Measurements from ENCODE around the gene AKNA.

AKNA gene

DNA sequence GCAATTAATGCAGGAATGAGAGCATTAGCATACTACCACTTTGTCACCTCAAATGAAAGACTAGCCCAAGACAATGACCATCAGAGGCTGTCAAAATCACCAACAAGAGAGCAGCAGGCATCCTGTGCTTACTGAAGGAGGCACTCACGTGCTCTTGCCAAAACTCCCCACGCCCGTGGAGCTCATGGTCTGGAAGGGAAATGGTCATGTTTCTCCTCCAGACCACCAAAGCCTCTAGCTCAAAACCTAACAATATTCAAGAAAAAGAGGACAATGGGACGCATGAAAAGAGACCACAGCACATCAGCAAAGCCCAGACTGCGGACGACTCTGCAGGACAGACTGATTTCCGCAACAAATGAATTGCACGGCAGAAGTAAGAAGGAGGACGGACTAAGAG lies 12.8 kb downstream of the AKNA start:
- no peak overlapping the region for H3K4me3 ChIP-seq (ENCODE audit: low read depth, low read length)
- no peak for DNase-seq (ENCODE audit: low read depth, low spot score)
- POLR2A ChIA-PET: no interaction called here
- CTCF ChIA-PET: interaction anchor here (0.9 kb wide), 1 partner anchor 36 kb away, joined by 3 read pairs; no protein-coding TSS in a partner anchor
- TF ChIP-seq, protein P1, sequence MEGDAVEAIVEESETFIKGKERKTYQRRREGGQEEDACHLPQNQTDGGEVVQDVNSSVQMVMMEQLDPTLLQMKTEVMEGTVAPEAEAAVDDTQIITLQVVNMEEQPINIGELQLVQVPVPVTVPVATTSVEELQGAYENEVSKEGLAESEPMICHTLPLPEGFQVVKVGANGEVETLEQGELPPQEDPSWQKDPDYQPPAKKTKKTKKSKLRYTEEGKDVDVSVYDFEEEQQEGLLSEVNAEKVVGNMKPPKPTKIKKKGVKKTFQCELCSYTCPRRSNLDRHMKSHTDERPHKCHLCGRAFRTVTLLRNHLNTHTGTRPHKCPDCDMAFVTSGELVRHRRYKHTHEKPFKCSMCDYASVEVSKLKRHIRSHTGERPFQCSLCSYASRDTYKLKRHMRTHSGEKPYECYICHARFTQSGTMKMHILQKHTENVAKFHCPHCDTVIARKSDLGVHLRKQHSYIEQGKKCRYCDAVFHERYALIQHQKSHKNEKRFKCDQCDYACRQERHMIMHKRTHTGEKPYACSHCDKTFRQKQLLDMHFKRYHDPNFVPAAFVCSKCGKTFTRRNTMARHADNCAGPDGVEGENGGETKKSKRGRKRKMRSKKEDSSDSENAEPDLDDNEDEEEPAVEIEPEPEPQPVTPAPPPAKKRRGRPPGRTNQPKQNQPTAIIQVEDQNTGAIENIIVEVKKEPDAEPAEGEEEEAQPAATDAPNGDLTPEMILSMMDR (IDR thresholded peaks at IDR 0.05; ENCODE audit: insufficient read depth, low read length, missing control alignments): no peak

DNA sequence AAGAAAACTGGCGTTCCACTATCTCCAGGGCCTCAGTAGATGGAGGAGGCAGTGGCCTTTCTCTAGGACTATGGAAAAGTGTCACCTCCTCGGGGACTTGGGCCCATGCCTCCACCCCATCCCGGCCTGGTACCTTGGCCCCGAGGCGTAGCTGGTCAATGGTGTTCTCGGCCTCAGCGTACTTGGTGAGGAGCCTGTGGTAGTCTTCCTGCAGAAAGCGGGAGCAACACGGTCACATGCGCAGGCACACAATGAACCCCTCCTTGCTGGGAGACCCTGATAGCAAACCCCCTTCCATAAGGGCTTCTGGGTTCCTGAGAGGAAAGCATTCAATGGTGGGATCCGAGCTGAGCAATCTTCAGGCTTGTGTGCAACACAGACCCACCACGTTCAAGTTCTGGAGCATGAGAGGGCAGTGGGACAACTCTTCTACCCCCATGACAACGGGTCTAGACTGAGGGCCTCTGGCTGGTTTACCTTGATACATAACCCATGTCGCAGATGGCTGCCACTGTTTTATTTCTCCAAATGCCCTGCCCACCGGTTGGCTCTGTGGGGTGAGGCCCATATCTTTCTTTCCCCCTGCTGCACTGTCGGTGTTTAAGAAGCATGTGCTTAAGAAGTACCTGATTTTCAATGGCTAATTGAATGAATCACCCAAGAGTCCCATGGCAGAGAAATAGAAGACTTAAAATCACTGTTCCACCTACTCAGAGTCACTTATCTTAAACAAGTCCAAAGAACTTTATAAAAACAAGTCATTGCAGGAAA lies 13.6 kb downstream of the AKNA start:
- TF ChIP-seq, protein P1 (IDR thresholded peaks at IDR 0.05; ENCODE audit: insufficient read depth, low read length, missing control alignments): no peak
- ChIA-PET POLR2A (no interaction called here), CTCF (interaction anchor here (0.9 kb wide), 1 partner anchor 35 kb away, joined by 3 read pairs; no protein-coding TSS in a partner anchor)
- H3K4me3 ChIP-seq (ENCODE audit: low read depth, low read length): no peak overlapping the region
- DNase-seq (ENCODE audit: low read depth, low spot score): no peak

DNA sequence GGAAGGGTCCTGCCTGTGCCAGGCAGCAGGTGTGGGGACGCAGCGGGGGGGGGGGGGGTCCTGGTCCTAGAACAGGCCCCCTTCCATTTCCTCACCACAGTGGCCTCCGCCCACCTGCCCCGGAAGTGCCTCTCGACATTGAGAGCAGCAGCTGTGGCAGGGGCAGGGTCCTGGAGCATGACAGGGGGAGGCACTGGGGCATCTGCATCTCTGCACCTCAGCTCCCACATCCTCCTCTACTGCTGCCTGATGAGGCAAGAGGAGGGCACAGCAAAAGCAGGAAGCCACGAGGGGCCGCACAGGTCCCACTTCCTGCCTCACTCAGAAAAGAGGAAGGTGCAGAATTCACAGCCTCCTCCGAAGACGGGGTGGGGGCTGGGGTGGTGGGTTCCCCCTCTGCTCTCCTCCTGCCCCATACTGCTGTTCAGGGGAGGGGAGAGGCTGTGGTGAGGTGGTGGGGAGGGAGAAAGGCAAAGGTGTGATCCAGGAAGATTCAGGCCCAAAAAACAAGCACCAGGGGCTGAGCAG lies 14.8 kb downstream of the AKNA start:
- DNase-seq (ENCODE audit: low read depth, low spot score): no peak
- ChIA-PET CTCF (no interaction called here), POLR2A (no interaction called here)
- H3K4me3 ChIP-seq (ENCODE audit: low read depth, low read length): no peak overlapping the region
- TF ChIP-seq, protein P1 (IDR thresholded peaks at IDR 0.05; ENCODE audit: insufficient read depth, low read length, missing control alignments): no peak

DNA sequence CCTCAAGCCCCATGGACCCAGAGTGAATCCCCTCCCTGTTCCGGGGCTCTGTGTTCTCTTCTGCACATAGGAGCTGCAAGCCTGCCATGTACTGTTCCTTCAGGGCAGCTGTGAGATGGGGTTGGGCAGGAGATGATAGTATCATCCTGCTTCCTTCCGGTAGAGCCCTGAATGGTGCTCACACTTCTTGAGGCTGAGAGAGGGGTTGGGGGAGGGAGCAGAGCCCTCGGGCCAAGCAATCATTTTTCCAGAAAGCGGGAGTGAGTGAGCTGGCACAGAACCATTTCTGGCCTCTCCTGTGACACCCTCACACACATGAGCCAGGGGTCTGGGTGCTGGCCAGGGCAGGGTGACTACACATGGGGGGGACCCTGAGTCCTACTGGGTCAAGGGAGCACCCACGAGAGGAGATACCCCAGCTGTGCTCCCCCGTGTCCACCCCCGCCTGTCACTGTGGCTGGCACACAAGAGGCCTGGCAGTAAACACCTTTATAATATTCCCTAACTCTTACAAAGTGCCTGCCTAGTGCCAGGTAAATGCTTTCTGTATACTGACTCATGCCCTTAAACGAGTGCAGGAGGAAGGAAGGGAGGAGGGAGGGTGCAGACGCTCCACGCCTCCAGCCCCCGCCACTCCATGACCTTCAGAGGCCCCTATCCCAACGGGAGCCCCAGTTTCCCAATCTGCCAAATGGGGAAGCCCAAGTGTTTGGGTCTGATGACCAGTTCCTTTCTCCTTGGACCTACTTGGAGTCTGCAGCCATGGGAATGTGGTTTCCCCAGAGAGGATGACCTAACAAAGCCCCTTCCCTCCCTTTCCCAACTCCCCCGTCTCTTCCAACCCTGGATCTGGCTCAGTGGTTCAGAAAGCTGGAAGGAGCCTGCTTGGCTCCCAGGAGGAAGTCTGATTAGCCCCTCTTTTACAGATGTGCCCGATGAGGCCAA lies 15.5 kb downstream of the AKNA start:
- POLR2A ChIA-PET: no interaction called here
- no peak for DNase-seq (ENCODE audit: low read depth, low spot score)
- TF ChIP-seq, protein P1 (IDR thresholded peaks at IDR 0.05; ENCODE audit: insufficient read depth, low read length, missing control alignments): no peak
- no peak overlapping the region for H3K4me3 ChIP-seq (ENCODE audit: low read depth, low read length)
- CTCF ChIA-PET: interaction anchor here (0.9 to 1.3 kb wide), 2 partner anchors 9 to 13 kb away, joined by 3 to 5 read pairs; no protein-coding TSS in a partner anchor

DNA sequence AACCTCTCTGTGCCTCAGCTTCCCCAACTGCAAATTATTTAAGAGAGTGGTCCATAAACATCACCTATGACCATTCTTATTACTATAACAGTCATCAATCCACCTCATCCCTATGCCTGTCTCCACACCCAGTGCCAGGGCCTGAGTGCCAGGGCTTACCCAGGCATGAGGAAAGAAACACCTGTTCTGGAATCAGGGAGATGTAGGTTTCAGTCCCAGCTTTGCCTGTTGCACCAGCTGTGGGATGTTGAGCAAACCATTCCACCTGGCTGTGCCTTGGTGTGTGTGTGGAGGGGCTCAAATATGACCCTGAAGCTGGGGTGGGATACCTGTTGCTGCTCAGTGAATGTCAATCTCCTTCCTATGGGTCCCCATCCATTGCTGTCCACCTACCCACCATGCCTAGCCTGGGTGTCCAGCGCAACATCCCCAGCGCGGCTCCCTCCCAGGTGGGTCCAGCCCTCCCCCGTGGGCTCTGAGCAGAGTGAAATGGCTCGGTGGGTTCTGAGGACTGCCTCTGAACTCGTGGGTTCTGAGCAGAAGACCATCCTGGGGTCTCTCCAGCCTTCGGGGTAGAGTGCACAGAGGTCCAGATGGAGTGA lies 16.3 kb downstream of the AKNA start:
- H3K4me3 ChIP-seq (ENCODE audit: low read depth, low read length): no peak overlapping the region
- no peak for DNase-seq (ENCODE audit: low read depth, low spot score)
- TF ChIP-seq, protein P1 (IDR thresholded peaks at IDR 0.05; ENCODE audit: insufficient read depth, low read length, missing control alignments): no peak
- POLR2A ChIA-PET: no interaction called here
- CTCF ChIA-PET: interaction anchor here (0.6 to 1.3 kb wide), 3 partner anchors 9 to 25 kb away, joined by 3 to 5 read pairs (median 3); no protein-coding TSS in a partner anchor

All from AG04449 (cell line).